Breast epithelium (tissue), 4 donors: ENCODE results near the gene NTSR2. TPM values are rescaled to one million over a fixed set of nuclear protein-coding genes. Genes with fewer than 3 reads are reported as not detected.

Source experiments
- DNase-seq, 2 donors: peaks; one replicate each; pipeline ENCODE4 v3.0.0-alpha.2; 2019; ENCODE audit warnings: low spot score in 2 of 2
- H3K27ac ChIP-seq, 2 donors: fragments of 200-600 bp; sonication (generic) in 1 of 2; one replicate each; pipeline ENCODE4 v1.5.1; 2016 to 2019; ENCODE audit warnings: mild to moderate bottlenecking in 1 of 2
- H3K27me3 ChIP-seq, 2 donors: fragments of 200-600 bp; sonication (generic) in 1 of 2; one replicate each; pipeline versions ENCODE4 v1.5.1 to v1.6.0; 2017 to 2019; ENCODE audit warnings: control low read depth in 1 of 2, mild to moderate bottlenecking in 1 of 2
- H3K36me3 ChIP-seq: fragments of 200-600 bp; one replicate; pipeline ENCODE4 v1.5.1; 2019
- H3K4me1 ChIP-seq, 2 donors: fragments of 200-600 bp; sonication (generic); one replicate each; pipeline ENCODE4 v1.5.1; 2016 to 2019; ENCODE audit warnings: control low read depth in 1 of 2
- H3K4me3 ChIP-seq, 3 donors: fragments of 200-600 bp; sonication (generic); 1 replicate in 2 of 3; 2 replicates in 1 of 3; pipeline ENCODE4 v1.5.1; 2016 to 2019; ENCODE audit warnings: mild to moderate bottlenecking in 3 of 3, moderate library complexity in 2 of 3
- H3K9me3 ChIP-seq, 2 donors: fragments of 200-600 bp; sonication (generic) in 1 of 2; one replicate each; pipeline ENCODE4 v1.5.1; 2016 to 2019; ENCODE audit warnings: control low read depth in 1 of 2
- CTCF ChIP-seq, 3 donors: fragments of 450-650 bp; IDR thresholded peaks; one replicate each; pipeline ENCODE4 v1.5.1; 2016 to 2017; ENCODE audit warnings: antibody characterized with exemption in 3 of 3, mild to moderate bottlenecking in 3 of 3, moderate library complexity in 3 of 3
- POLR2A ChIP-seq: fragments of 450-650 bp; IDR thresholded peaks from one replicate; pipeline ENCODE4 v1.6.1; 2016; ENCODE audit warnings: antibody characterized with exemption, mild to moderate bottlenecking, moderate library complexity
- POLR2AphosphoS5 ChIP-seq, 3 donors: sonication (generic); formaldehyde crosslinking; IDR thresholded peaks; one replicate each; pipeline ENCODE4 v1.6.1; 2017; ENCODE audit warnings: antibody characterized with exemption in 3 of 3
- intact Hi-C: fragments of 100-400 bp; cut with DNase I; formaldehyde crosslinking; loops from one replicate; pipeline ENCODE4 v1.15.1; 2023; ENCODE audit warnings: low total_unique reads
- total RNA-seq, 3 donors: library from RNA; depleted of rRNA; stranded (reverse); fragments of >200 nt; gene quantifications; one replicate each; pipeline ENCODE4 v1.1.0, GENCODE V29; 2016

Gene NTSR2
- total RNA-seq, 3 donors from 2014 or later = 0.32 TPM; not detected in 2

GRCh38 chr2:11679016-11679415 is 9.0 kb upstream of the NTSR2 start:
- intact Hi-C loops = no loop called here
- TF ChIP-seq POLR2A = no peak
- no peak for TF ChIP-seq CTCF (IDR thresholded peaks at IDR 0.05)
- no peak for TF ChIP-seq POLR2AphosphoS5 (IDR thresholded peaks at IDR 0.05)

GRCh38 chr2:11678306-11678960 is 8.4 kb upstream of the NTSR2 start:
- TF ChIP-seq CTCF (IDR thresholded peaks at IDR 0.05) (no peak), POLR2AphosphoS5 (IDR thresholded peaks at IDR 0.05) (no peak), POLR2A (no peak)
- H3K4me1 ChIP-seq = no peaks in the 10 kb centered on the region
- intact Hi-C loops = no loop called here
- peaks cover 0 to 25% of the 10 kb centered on the region in 2 donors for H3K27me3 ChIP-seq
- no peaks in the 10 kb centered on the region for H3K36me3 ChIP-seq
- peaks cover 0 to 4% of the 10 kb centered on the region in 2 donors for H3K9me3 ChIP-seq
- no peak overlapping the region for H3K4me3 ChIP-seq
- DNase-seq = no peak
- H3K27ac ChIP-seq = no peak overlapping the region

More at GRCh38 chr2:11679016-11679415, 9.0 kb upstream of the NTSR2 start:
- Histone ChIP-seq H3K4me3 (no peak overlapping the region), H3K36me3 (no peaks in the 10 kb centered on the region), H3K27ac (no peak overlapping the region), H3K9me3 (peaks cover 0 to 4% of the 10 kb centered on the region in 2 donors), H3K27me3 (peaks cover 0 to 31% of the 10 kb centered on the region in 2 donors), H3K4me1 (no peaks in the 10 kb centered on the region)
- DNase-seq = no peak

GRCh38 chr2:11677136-11678055 is 7.4 kb upstream of the NTSR2 start:
- no peaks in the 10 kb centered on the region for H3K36me3 ChIP-seq
- H3K27me3 ChIP-seq = peaks cover 0 to 23% of the 10 kb centered on the region in 2 donors
- no peaks in the 10 kb centered on the region for H3K4me1 ChIP-seq
- peaks cover 0 to 4% of the 10 kb centered on the region in 2 donors for H3K9me3 ChIP-seq
- no peak overlapping the region for H3K27ac ChIP-seq
- no peak overlapping the region for H3K4me3 ChIP-seq
- no peak for DNase-seq
- TF ChIP-seq POLR2AphosphoS5 (IDR thresholded peaks at IDR 0.05) = no peak
- TF ChIP-seq POLR2A = no peak
- no peak for TF ChIP-seq CTCF (IDR thresholded peaks at IDR 0.05)
- intact Hi-C loops = no loop called here

GRCh38 chr2:11676640-11677039 is 6.6 kb upstream of the NTSR2 start:
- H3K4me1 ChIP-seq = no peaks in the 10 kb centered on the region
- peaks cover 0 to 4% of the 10 kb centered on the region in 2 donors for H3K9me3 ChIP-seq
- intact Hi-C loops = no loop called here
- no peak for DNase-seq
- peaks cover 0 to 23% of the 10 kb centered on the region in 2 donors for H3K27me3 ChIP-seq
- no peak overlapping the region for H3K27ac ChIP-seq
- no peaks in the 10 kb centered on the region for H3K36me3 ChIP-seq
- TF ChIP-seq POLR2AphosphoS5 (IDR thresholded peaks at IDR 0.05) (no peak), POLR2A (no peak), CTCF (IDR thresholded peaks at IDR 0.05) (no peak)
- H3K4me3 ChIP-seq = no peak overlapping the region
